D721Med (cell line): Measurements from ENCODE around the gene SGO1.
"Not testable (repeated sequence)": the region's sequence is repeated elsewhere in the genome, so short reads cannot be mapped to it uniquely, and the experiment has no call there.

ENCODE experiments used
- DNase-seq: peaks from one replicate; pipeline ENCODE4 v3.0.0; 2011; ENCODE audit warnings: low spot score; ENCODE audit not compliant: insufficient read length
- FAIRE-seq: peaks from 2 replicates; lab custom pipeline; 2011; peaks lifted over from hg19 to GRCh38; lab: Jason Lieb, UNC
- CTCF ChIP-seq: IDR thresholded peaks from 2 replicates; pipeline ENCODE4 v1.5.1; 2012; ENCODE audit warnings: mild to moderate bottlenecking, control low read depth; ENCODE audit not compliant: insufficient read depth; ENCODE audit errors: missing control alignments

The SGO1 gene

GRCh38 chr3:20218215-20218614 lies 32.2 kb upstream of the SGO1 start:
- no peak for DNase-seq
- FAIRE-seq, result no peak
- no peak for TF ChIP-seq CTCF

- no peak for DNase-seq
- no peak for FAIRE-seq
- TF ChIP-seq CTCF, result no peak
Measured at GRCh38 chr3:20215636-20216035, 29.6 kb upstream of the SGO1 start.

- not testable (repeated sequence) for DNase-seq, FAIRE-seq
Measured at GRCh38 chr3:20213491-20213890, 27.5 kb upstream of the SGO1 start.

GRCh38 chr3:20207945-20208344 lies 21.9 kb upstream of the SGO1 start:
- FAIRE-seq, result peak; percentile 38
- DNase-seq, result not testable (repeated sequence)

GRCh38 chr3:20205898-20206297 lies 19.9 kb upstream of the SGO1 start:
- not testable (repeated sequence) for DNase-seq, FAIRE-seq

- DNase-seq, result no peak
- FAIRE-seq, result no peak
- no peak for TF ChIP-seq CTCF
Measured at GRCh38 chr3:20201143-20201542, 15.1 kb upstream of the SGO1 start.

GRCh38 chr3:20197775-20198174 lies 11.8 kb upstream of the SGO1 start:
- TF ChIP-seq CTCF, result no peak
- no peak for FAIRE-seq
- no peak for DNase-seq

GRCh38 chr3:20194793-20195460 lies 8.9 kb upstream of the SGO1 start:
- TF ChIP-seq CTCF, result no peak
- no peak for FAIRE-seq
- no peak for DNase-seq

GRCh38 chr3:20190991-20191390 lies 5.0 kb upstream of the SGO1 start:
- no peak for FAIRE-seq
- TF ChIP-seq CTCF, result no peak
- DNase-seq, result no peak
